ENCODE data around the gene DYNLL1. TPM values are rescaled to one million over a fixed set of nuclear protein-coding genes. Genes with fewer than 3 reads are reported as not detected.

Gene DYNLL1
- total and polyA plus RNA-seq, 2 of the 13 experiments (the other 11 are each of a cell fraction or from before 2014, with no cell fraction given), result 271 to 294 TPM

GRCh38 chr12:120469450-120470149, 26.3 kb upstream of the DYNLL1 start, which contains the start of gene SRSF9 (continued):
- no peak for TF ChIP-seq RBAK (CRISPR knock-in tag; IDR thresholded peaks at IDR 0.05)
- no peak for TF ChIP-seq MED13 (CRISPR knock-in tag; IDR thresholded peaks at IDR 0.05)
- TF ChIP-seq EP300 (IDR thresholded peaks at IDR 0.05; ENCODE audit: low read depth in 2 of 2, low read length in 2 of 2), result 0 out of 4 replicates have a peak, but pooled peaks of 1 of the 2 experiments have one; percentile 10
- TF ChIP-seq EP300 (CRISPR knock-in tag; IDR thresholded peaks at IDR 0.05; ENCODE audit: borderline replicate concordance), result no peak
- TF ChIP-seq EHMT2 (IDR thresholded peaks at IDR 0.05; ENCODE audit: borderline replicate concordance, low read depth, low read length), result no peak
- no peak for TF ChIP-seq ATF5 (CRISPR knock-in tag; IDR thresholded peaks at IDR 0.05; ENCODE audit: low read depth)
- no peak for TF ChIP-seq ZSCAN5A (CRISPR knock-in tag; IDR thresholded peaks at IDR 0.05; ENCODE audit: borderline replicate concordance)
- no peak for TF ChIP-seq CREB3 (CRISPR knock-in tag; IDR thresholded peaks at IDR 0.05)
- no peak for TF ChIP-seq BCLAF1 (IDR thresholded peaks at IDR 0.05)
- peak; percentile 47 for TF ChIP-seq GABPA (IDR thresholded peaks at IDR 0.05; ENCODE audit: low read depth, low read length)
- peak; percentile 73 for TF ChIP-seq GABPA (CRISPR knock-in tag; IDR thresholded peaks at IDR 0.05; ENCODE audit: low read depth)
- TF ChIP-seq PRDM4 (CRISPR knock-in tag; IDR thresholded peaks at IDR 0.05; ENCODE audit: borderline replicate concordance), result no peak
- no peak for TF ChIP-seq ZNF17 (CRISPR knock-in tag; IDR thresholded peaks at IDR 0.05)
- 0 out of 2 replicates have a peak, but pooled peaks have one; percentile 33 for TF ChIP-seq SMAD3 (CRISPR knock-in tag; IDR thresholded peaks at IDR 0.05)
- TF ChIP-seq FIP1L1 (IDR thresholded peaks at IDR 0.05; ENCODE audit: borderline replicate concordance, insufficient read depth, low read depth, low read length), result no peak
- peak; percentile 32; the same call in 1 of the 2 replicates for TF ChIP-seq SRY (CRISPR knock-in tag; IDR thresholded peaks at IDR 0.05)
- 0 out of 2 replicates have a peak, but pooled peaks have one; percentile 58 for TF ChIP-seq KDM3A (CRISPR knock-in tag; IDR thresholded peaks at IDR 0.05; ENCODE audit: low read depth)
- TF ChIP-seq SRF (IDR thresholded peaks at IDR 0.05; ENCODE audit: low read depth, low read length), result no peak
- TF ChIP-seq ZNF660 (CRISPR knock-in tag; IDR thresholded peaks at IDR 0.05; ENCODE audit: borderline replicate concordance, low read depth), result no peak
- no peak for TF ChIP-seq HNRNPH1 (optimal IDR thresholded peaks at IDR 0.05; ENCODE audit: low read depth, low read length)
- peak; percentile 81; the same call in 1 of the 2 replicates for TF ChIP-seq HOXA3 (CRISPR knock-in tag; IDR thresholded peaks at IDR 0.05)
